RWPE1 (cell line): Measurements from ENCODE around the gene SPON1.
"Not testable (repeated sequence)": the region's sequence is repeated elsewhere in the genome, so short reads cannot be mapped to it uniquely, and the experiment has no call there.

Experiments used
- CTCF ChIA-PET: fragments of 350-600 bp; sonication (Branson Sonifier 250); formaldehyde crosslinking; extraction: SDS; loops from one replicate; lab custom pipeline; 2021; lab: Yijun Ruan, JAX
- POLR2A ChIA-PET: fragments of 400-600 bp; formaldehyde crosslinking; extraction: SDS; loops from one replicate; lab custom pipeline; 2020; ENCODE audit warnings: antibody characterized with exemption; ENCODE audit not compliant: low non-redundant PET; lab: Yijun Ruan, JAX
- DNase-seq: peaks from one replicate; pipeline ENCODE4 v3.0.0; 2012; ENCODE audit warnings: low spot score
- H3K27ac ChIP-seq: fragments of 450-650 bp; 2 replicates; pipeline ENCODE4 v1.5.1; 2017
- CTCF ChIP-seq: fragments of 450-650 bp; conservative IDR thresholded peaks from 2 replicates; pipeline ENCODE4 v1.5.1; 2017; ENCODE audit warnings: low read depth, mild to moderate bottlenecking

SPON1 gene

GRCh38 chr11:13970986-13971385 lies 8.5 kb downstream of the SPON1 start:
- DNase-seq: peak; percentile 23
- H3K27ac ChIP-seq: no peak overlapping the region
- ChIA-PET POLR2A (no interaction called here), CTCF (interaction anchor here (0.6 to 1.8 kb wide), 6 partner anchors 11 to 364 kb away, joined by 3 to 12 read pairs (median 3); no protein-coding TSS in a partner anchor)
- TF ChIP-seq CTCF: no peak; the same call in 1 of the 2 replicates

GRCh38 chr11:13972043-13972910 lies 9.8 kb downstream of the SPON1 start:
- CTCF ChIA-PET: interaction anchor here (2.0 kb wide), 1 partner anchor 177 kb away, joined by 6 read pairs; no protein-coding TSS in a partner anchor

GRCh38 chr11:13972944-13973343 lies 10.4 kb downstream of the SPON1 start:
- TF ChIP-seq CTCF: no peak
- ChIA-PET CTCF (interaction anchor here (2.0 kb wide), 1 partner anchor 176 kb away, joined by 6 read pairs; no protein-coding TSS in a partner anchor), POLR2A (no interaction called here)
- DNase-seq: no peak
- no peak overlapping the region for H3K27ac ChIP-seq

More at GRCh38 chr11:13972043-13972910, 9.8 kb downstream of the SPON1 start:
- TF ChIP-seq CTCF: no peak
- DNase-seq: no peak
- H3K27ac ChIP-seq: no peak overlapping the region
- POLR2A ChIA-PET: no interaction called here

- POLR2A ChIA-PET: no interaction called here
- H3K27ac ChIP-seq: no peak overlapping the region
- TF ChIP-seq CTCF: no peak
- no peak for DNase-seq
- CTCF ChIA-PET: interaction anchor here (0.8 kb wide), 1 partner anchor 590 kb away, joined by 3 read pairs; no protein-coding TSS in a partner anchor
These were observed 12.1 kb downstream of the SPON1 start for GRCh38 chr11:13974631-13975030.

- H3K27ac ChIP-seq: no peak overlapping the region
- DNase-seq: no peak
- ChIA-PET CTCF (interaction anchor here (0.6 kb wide), 1 partner anchor 165 kb away, joined by 3 read pairs; no protein-coding TSS in a partner anchor), POLR2A (no interaction called here)
- TF ChIP-seq CTCF: no peak
These were observed 20.7 kb downstream of the SPON1 start for GRCh38 chr11:13983081-13983751.

GRCh38 chr11:13984616-13985450 lies 22.3 kb downstream of the SPON1 start:
- CTCF ChIA-PET: no interaction called here
- no peak for DNase-seq
- POLR2A ChIA-PET: no interaction called here
- no peak overlapping the region for H3K27ac ChIP-seq
- TF ChIP-seq CTCF: no peak

GRCh38 chr11:13986695-13987094 lies 24.2 kb downstream of the SPON1 start:
- POLR2A ChIA-PET, DNase-seq, CTCF ChIA-PET: not testable (repeated sequence)

GRCh38 chr11:13992158-13992856 lies 29.8 kb downstream of the SPON1 start:
- POLR2A ChIA-PET, DNase-seq, H3K27ac ChIP-seq: not testable (repeated sequence)
- CTCF ChIA-PET: interaction anchor here (0.7 kb wide), 1 partner anchor 272 kb away, joined by 3 read pairs; no protein-coding TSS in a partner anchor

More at GRCh38 chr11:13986695-13987094, 24.2 kb downstream of the SPON1 start:
- not testable (repeated sequence) for H3K27ac ChIP-seq
